Fibroblast of lung (primary cell): ENCODE data around the gene ZEB2. TPM values are rescaled to one million over a fixed set of nuclear protein-coding genes. Genes with fewer than 3 reads are reported as not detected.

Experiments used
- DNase-seq, 2 donors: peaks; one replicate each; pipeline versions ENCODE4 v3.0.0 to v3.0.0-alpha.2; 2010; ENCODE audit warnings: low read depth in 2 of 2
- H2AFZ ChIP-seq: 2 replicates; pipeline ENCODE4 v1.5.1; 2012; ENCODE audit warnings: low read length, control low read depth, inconsistent platforms
- H3K27ac ChIP-seq: 2 replicates; pipeline ENCODE4 v1.5.1; 2011; ENCODE audit warnings: low read length, control low read depth; ENCODE audit not compliant: insufficient read depth
- H3K27me3 ChIP-seq: 2 replicates; pipeline ENCODE4 v1.5.1; 2011; ENCODE audit warnings: mild to moderate bottlenecking, low read length; ENCODE audit not compliant: control insufficient read depth, insufficient read depth
- H3K36me3 ChIP-seq: 2 replicates; pipeline ENCODE4 v1.5.1; 2011; ENCODE audit warnings: low read length; ENCODE audit not compliant: control insufficient read depth, insufficient read depth
- H3K4me1 ChIP-seq: 2 replicates; pipeline ENCODE4 v1.5.1; 2011; ENCODE audit warnings: low read length; ENCODE audit not compliant: control insufficient read depth, insufficient read depth; ENCODE audit errors: extremely low read depth
- H3K4me2 ChIP-seq: 2 replicates; pipeline ENCODE4 v1.5.1; 2011; ENCODE audit warnings: low read length, control low read depth; ENCODE audit not compliant: insufficient read depth; ENCODE audit errors: extremely low read depth
- H3K4me3 ChIP-seq, 4 experiments: fragments of 200-600 bp in 1 of 4; sonication (generic) in 1 of 4; replicated peaks in 1 of 4; 2 replicates each; pipeline ENCODE4 v1.5.1; 2011 to 2016; ENCODE audit warnings: low read length in 4 of 4, low read depth in 3 of 4, mild to moderate bottlenecking in 3 of 4, control low read depth in 2 of 4, inconsistent platforms in 1 of 4, mixed read lengths in 1 of 4; ENCODE audit not compliant: insufficient read depth in 1 of 4; ENCODE audit errors: control extremely low read depth in 1 of 4
- H3K79me2 ChIP-seq: 2 replicates; pipeline ENCODE4 v1.5.1; 2012; ENCODE audit warnings: mild to moderate bottlenecking, low read length, inconsistent platforms; ENCODE audit not compliant: control insufficient read depth, insufficient read depth
- H3K9ac ChIP-seq: 2 replicates; pipeline ENCODE4 v1.5.1; 2011; ENCODE audit warnings: mild to moderate bottlenecking, low read length, control low read depth; ENCODE audit not compliant: insufficient read depth
- H3K9me3 ChIP-seq: 2 replicates; pipeline ENCODE4 v1.5.1; 2012; ENCODE audit warnings: low read depth, low read length; ENCODE audit not compliant: control insufficient read depth, insufficient read depth
- H4K20me1 ChIP-seq: 2 replicates; pipeline ENCODE4 v1.5.1; 2011; ENCODE audit warnings: low read length; ENCODE audit not compliant: control insufficient read depth, insufficient read depth; ENCODE audit errors: extremely low read depth
- CTCF ChIP-seq, 2 donors: IDR thresholded peaks in 1 of 2; conservative IDR thresholded peaks in 1 of 2; 1 replicate in 1 of 2; 2 replicates in 1 of 2; pipeline ENCODE4 v1.5.1; 2011 to 2012; ENCODE audit warnings: low read length in 2 of 2, control low read depth in 1 of 2, inconsistent platforms in 1 of 2, low read depth in 1 of 2, mild to moderate bottlenecking in 1 of 2
- EZH2 ChIP-seq: IDR thresholded peaks from 2 replicates; pipeline ENCODE4 v1.5.1; 2012; ENCODE audit warnings: low read length, control low read depth, mild to moderate bottlenecking; ENCODE audit errors: missing control alignments
- polyA plus RNA-seq, 2 donors: library from polyadenylated mRNA; depleted of rRNA in 1 of 2; stranded (reverse) in 1 of 2; unstranded in 1 of 2; fragments of >200 nt; gene quantifications; 2 replicates each; pipeline ENCODE4 v1.2.1, GENCODE V29; 2011 to 2012; ENCODE audit warnings: missing spikeins in 1 of 2
- total RNA-seq: library from RNA; depleted of rRNA; stranded (reverse); fragments of >200 nt; gene quantifications from 2 replicates; pipeline ENCODE4 v1.2.1, GENCODE V29; 2014

ZEB2 gene
- total and polyA plus RNA-seq, 2 donors (not counting 1 experiment from before 2014, with no cell fraction given), result 91.0 to 130 TPM

- no peak overlapping the region for H3K27ac ChIP-seq
- peaks cover 84% of the 10 kb centered on the region for H3K79me2 ChIP-seq
Measured at GRCh38 chr2:144451443-144451842, 68.5 kb downstream of the ZEB2 start.

GRCh38 chr2:144449028-144449406 is 70.9 kb downstream of the ZEB2 start:
- peak overlapping the region; percentile 74 for H3K4me2 ChIP-seq
- H4K20me1 ChIP-seq, result no peaks in the 10 kb centered on the region
- no peak for DNase-seq

More at GRCh38 chr2:144451443-144451842, 68.5 kb downstream of the ZEB2 start:
- H3K9ac ChIP-seq, result no peak overlapping the region
- H3K9me3 ChIP-seq, result no peaks in the 10 kb centered on the region
- TF ChIP-seq CTCF (conservative IDR thresholded peaks at IDR 0.05 in 1 of 2, IDR thresholded peaks at IDR 0.05 in 1 of 2; ENCODE audit: low read depth in 1 of 2, low read length in 2 of 2), result no peak
- no peak for TF ChIP-seq EZH2
- no peaks in the 10 kb centered on the region for H3K36me3 ChIP-seq
- H4K20me1 ChIP-seq, result no peaks in the 10 kb centered on the region
- no peak overlapping the region for H2AFZ ChIP-seq
- no peaks in the 10 kb centered on the region for H3K27me3 ChIP-seq
- no peak overlapping the region for H3K4me2 ChIP-seq
- DNase-seq, result no peak
- peaks cover 18% of the 10 kb centered on the region for H3K4me1 ChIP-seq
- no peak overlapping the region for H3K4me3 ChIP-seq

DNA sequence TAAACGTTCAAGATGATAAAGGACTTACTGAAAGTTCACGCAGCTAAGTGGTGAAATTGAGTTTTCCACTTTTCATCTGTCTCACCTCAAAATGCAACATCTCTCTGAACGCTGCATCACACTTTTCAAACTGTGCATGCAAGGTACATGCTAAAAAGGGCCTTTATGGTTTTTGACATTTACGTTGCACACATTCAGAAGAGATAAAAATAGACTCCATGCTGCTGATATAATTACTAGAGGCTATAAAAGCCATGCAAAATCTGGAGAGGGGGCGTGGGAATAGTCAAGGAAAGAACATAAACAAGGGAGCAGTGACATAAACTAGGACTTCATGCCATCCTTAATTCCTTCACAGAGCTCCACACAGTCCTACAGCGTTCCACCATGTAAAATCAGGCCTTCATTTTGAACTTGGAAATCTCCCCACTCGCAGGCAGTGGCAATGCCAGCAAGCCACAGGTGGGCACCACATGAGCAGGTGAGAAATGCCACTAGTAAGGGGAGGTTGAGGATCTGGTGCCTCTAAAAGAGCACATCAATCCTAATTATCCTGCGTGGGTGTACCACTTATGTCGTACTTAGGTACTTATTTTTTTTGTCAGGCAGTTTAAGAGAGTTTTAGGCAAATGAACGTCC is 71.4 kb downstream of the ZEB2 start:
- Histone ChIP-seq H3K79me2 (peaks cover 78% of the 10 kb centered on the region), H3K27ac (peak overlapping the region; percentile 44), H3K4me1 (peaks cover 8% of the 10 kb centered on the region), H3K9ac (no peak overlapping the region), H3K9me3 (no peaks in the 10 kb centered on the region), H3K36me3 (no peaks in the 10 kb centered on the region), H3K27me3 (no peaks in the 10 kb centered on the region), H2AFZ (no peak overlapping the region), H4K20me1 (no peaks in the 10 kb centered on the region), H3K4me3 (peak overlapping the region in 3 of 4 experiments; percentile 6 to 24 (median 8)), H3K4me2 (peak overlapping the region; percentile 74)
- DNase-seq, result no peak
- TF ChIP-seq EZH2 (no peak), CTCF (conservative IDR thresholded peaks at IDR 0.05 in 1 of 2, IDR thresholded peaks at IDR 0.05 in 1 of 2; ENCODE audit: low read depth in 1 of 2, low read length in 2 of 2) (no peak)

More at GRCh38 chr2:144449028-144449406, 70.9 kb downstream of the ZEB2 start:
- Histone ChIP-seq H2AFZ (no peak overlapping the region), H3K79me2 (peaks cover 78% of the 10 kb centered on the region), H3K4me3 (peak overlapping the region in 3 of 4 experiments; percentile 6 to 24 (median 8)), H3K27ac (peak overlapping the region; percentile 44), H3K9me3 (no peaks in the 10 kb centered on the region), H3K27me3 (no peaks in the 10 kb centered on the region), H3K9ac (peak overlapping the region; percentile 33), H3K36me3 (no peaks in the 10 kb centered on the region), H3K4me1 (peaks cover 10% of the 10 kb centered on the region)
- TF ChIP-seq EZH2 (no peak), CTCF (conservative IDR thresholded peaks at IDR 0.05 in 1 of 2, IDR thresholded peaks at IDR 0.05 in 1 of 2; ENCODE audit: low read depth in 1 of 2, low read length in 2 of 2) (peak in 1 of 2 donors; percentile 28)
